WERI-Rb-1 (cell line): Measurements from ENCODE around the gene JAML.
A peak's percentile ranks its signal among the peaks of the same experiment; 100 is the strongest.

Experiments used
- DNase-seq: peaks from one replicate; pipeline ENCODE4 v3.0.0-alpha.2; 2020
- H3K27ac ChIP-seq: fragments of 250-450 bp; sonication (Bioruptor Pico); 2 replicates; pipeline ENCODE4 v1.5.1; 2020; ENCODE audit warnings: mild to moderate bottlenecking, moderate library complexity
- H3K27me3 ChIP-seq: fragments of 250-450 bp; sonication (Bioruptor Pico); 2 replicates; pipeline ENCODE4 v1.5.1; 2021; ENCODE audit warnings: mild to moderate bottlenecking, low read depth, moderate library complexity; ENCODE audit not compliant: insufficient read depth, severe bottlenecking
- H3K36me3 ChIP-seq: fragments of 250-450 bp; sonication (Bioruptor Pico); 2 replicates; pipeline ENCODE4 v1.5.1; 2020; ENCODE audit warnings: mild to moderate bottlenecking, moderate library complexity
- H3K4me3 ChIP-seq: 2 replicates; pipeline ENCODE4 v1.5.1; 2011; ENCODE audit warnings: low read depth, mild to moderate bottlenecking, control low read depth, low read length
- H3K9me3 ChIP-seq: fragments of 250-450 bp; sonication (Bioruptor Pico); 2 replicates; pipeline ENCODE4 v1.5.1; 2021; ENCODE audit warnings: mild to moderate bottlenecking, moderate library complexity; ENCODE audit not compliant: severe bottlenecking
- CTCF ChIP-seq: IDR thresholded peaks from 2 replicates; pipeline ENCODE4 v1.5.1; 2011; ENCODE audit warnings: low read depth, mild to moderate bottlenecking, control low read depth, inconsistent platforms, low read length

The JAML gene

GRCh38 chr11:118156531-118157185, 68.2 kb downstream of the JAML start:
- Histone ChIP-seq H3K4me3 (no peak overlapping the region), H3K36me3 (no peaks in the 10 kb centered on the region), H3K27me3 (no peaks in the 10 kb centered on the region), H3K9me3 (no peaks in the 10 kb centered on the region), H3K27ac (no peak overlapping the region)
- no peak for TF ChIP-seq CTCF
- peak; percentile 68 for DNase-seq

- H3K27ac ChIP-seq, result no peak overlapping the region
- H3K4me3 ChIP-seq, result no peak overlapping the region
- H3K9me3 ChIP-seq, result no peaks in the 10 kb centered on the region
- no peaks in the 10 kb centered on the region for H3K36me3 ChIP-seq
- TF ChIP-seq CTCF, result no peak
- H3K27me3 ChIP-seq, result no peaks in the 10 kb centered on the region
- no peak for DNase-seq
Measured at GRCh38 chr11:118155776-118156530, 68.9 kb downstream of the JAML start.

GRCh38 chr11:118154641-118155040, 70.2 kb downstream of the JAML start:
- Histone ChIP-seq H3K27ac (peak overlapping the region; percentile 35), H3K36me3 (no peaks in the 10 kb centered on the region), H3K9me3 (no peaks in the 10 kb centered on the region), H3K4me3 (no peak overlapping the region), H3K27me3 (no peaks in the 10 kb centered on the region)
- no peak for TF ChIP-seq CTCF
- DNase-seq, result peak; percentile 72

- peak overlapping the region; percentile 35 for H3K27ac ChIP-seq
- H3K36me3 ChIP-seq, result no peaks in the 10 kb centered on the region
- no peak for DNase-seq
- no peaks in the 10 kb centered on the region for H3K9me3 ChIP-seq
- no peak for TF ChIP-seq CTCF
- no peak overlapping the region for H3K4me3 ChIP-seq
- H3K27me3 ChIP-seq, result no peaks in the 10 kb centered on the region
Measured at GRCh38 chr11:118153976-118154375, 70.8 kb downstream of the JAML start.

GRCh38 chr11:118153516-118153915, 71.3 kb downstream of the JAML start:
- Histone ChIP-seq H3K4me3 (peak overlapping the region; percentile 49; the same call in 1 of the 2 replicates), H3K9me3 (no peaks in the 10 kb centered on the region), H3K36me3 (no peaks in the 10 kb centered on the region), H3K27me3 (no peaks in the 10 kb centered on the region), H3K27ac (no peak overlapping the region)
- no peak for TF ChIP-seq CTCF
- no peak for DNase-seq
